Stimulated activated CD4-positive, alpha-beta T cell treated with anti-CD3 and anti-CD28 coated beads, Interleukin-2, amount 100 ng/mL, for 48 hours (primary cell): Measurements from ENCODE around the gene SNX13.

Experiments used
- DNase-seq, 2 donors: peaks; one replicate each; pipeline ENCODE4 v3.0.0-alpha.2; 2020

Gene SNX13

GRCh38 chr7:17940302-17940883 is at the start of gene SNX13:
SNX13 (minus strand) TSS chr7:17940494; CDS start chr7:17940295, 199 bp downstream.
- peak; percentile 81 to 84 for DNase-seq

- DNase-seq = no peak
Measured at GRCh38 chr7:17989546-17989945, 49.3 kb upstream of the SNX13 start.

DNA sequence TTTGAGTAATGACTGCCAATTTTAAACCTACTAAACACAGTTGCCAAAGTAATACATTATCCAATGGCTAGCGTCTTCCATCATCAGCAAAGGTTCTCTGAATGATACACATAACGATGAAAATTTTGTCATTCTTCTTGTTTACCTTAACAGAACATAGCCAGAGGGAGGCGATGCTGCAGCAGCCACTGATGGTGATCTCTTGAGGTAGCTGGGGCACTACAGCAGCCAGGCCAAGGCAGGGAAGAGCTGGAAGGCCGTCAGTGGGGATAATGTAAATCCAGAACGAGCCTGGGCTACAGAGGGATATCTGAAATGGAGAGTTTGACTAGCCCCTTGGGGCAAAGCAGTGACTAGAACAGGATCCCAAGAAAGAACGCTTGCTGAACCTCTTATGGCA is 48.6 kb upstream of the SNX13 start:
- no peak for DNase-seq

DNA sequence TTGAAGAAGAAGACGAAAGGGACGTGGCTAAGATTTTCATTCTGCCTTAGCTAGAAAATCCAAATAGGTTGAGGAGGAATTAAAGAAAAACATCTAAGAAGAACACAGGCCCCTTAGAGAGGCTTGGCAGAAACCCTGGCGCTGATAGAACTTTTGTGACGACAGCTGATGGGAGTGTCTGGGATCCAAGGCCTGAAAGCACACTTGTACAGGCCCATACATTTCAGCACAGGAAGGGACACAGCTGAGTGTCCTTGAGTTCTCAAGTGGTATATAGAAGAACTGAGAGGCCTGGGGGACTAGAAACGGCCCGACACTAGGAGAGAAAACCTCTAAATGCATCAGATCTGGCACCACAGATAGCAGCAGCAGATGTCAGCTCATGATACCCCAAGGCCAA is 47.8 kb upstream of the SNX13 start:
- DNase-seq = no peak

DNA sequence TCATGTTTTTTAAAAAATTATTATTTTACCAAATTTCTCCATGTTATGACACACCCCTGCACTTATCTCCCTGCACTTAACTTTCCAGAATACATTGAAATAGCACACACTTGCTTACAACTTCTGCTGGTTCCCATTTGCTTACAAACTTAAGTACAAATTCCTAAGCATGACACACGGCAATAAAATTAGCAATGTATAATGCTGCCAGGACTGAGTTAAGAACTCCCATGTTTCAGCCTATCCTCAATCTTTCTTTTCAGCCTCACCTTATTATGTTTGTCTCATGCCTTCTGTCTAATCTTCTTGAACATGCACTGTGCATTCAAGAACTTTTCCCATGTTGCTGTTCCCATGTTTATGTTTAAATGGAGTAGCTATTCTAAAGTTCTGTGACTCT is 46.6 kb upstream of the SNX13 start:
- DNase-seq = no peak

DNA sequence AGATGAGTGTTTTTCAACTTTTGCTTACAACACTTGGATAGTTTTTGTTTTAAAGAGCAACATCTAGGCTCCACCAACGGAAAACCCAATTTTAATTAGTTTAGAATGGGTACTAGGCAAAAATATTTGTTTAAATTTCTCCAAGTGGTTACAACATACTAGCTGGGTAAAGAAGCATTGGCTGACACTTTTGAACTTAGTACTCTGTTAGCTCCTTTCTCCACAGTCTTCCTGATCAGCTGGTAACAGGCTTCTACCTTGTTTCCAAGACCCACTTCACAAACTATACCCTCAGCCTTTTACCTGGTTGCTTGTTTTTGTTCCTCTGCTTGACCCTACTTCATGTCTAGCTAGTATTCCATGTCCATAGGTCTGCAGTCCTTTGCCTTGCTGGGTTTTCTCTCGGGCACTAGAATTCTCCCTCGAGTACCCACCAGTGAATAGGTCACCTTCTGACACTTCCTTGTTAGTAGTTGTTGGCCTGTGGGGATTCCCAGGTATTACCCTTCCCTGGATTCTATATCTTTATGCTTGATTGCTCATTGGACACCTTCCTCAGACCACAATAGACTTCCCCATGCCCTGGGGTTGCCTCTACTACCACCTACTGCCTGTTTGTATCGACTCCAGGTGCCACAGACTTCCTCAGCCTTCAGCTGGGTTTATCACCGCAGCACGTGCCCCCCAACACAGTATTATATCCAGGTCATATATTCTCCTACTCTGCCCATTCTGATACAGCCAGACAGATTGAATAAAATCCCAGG is 45.4 kb upstream of the SNX13 start:
- DNase-seq = no peak

DNA sequence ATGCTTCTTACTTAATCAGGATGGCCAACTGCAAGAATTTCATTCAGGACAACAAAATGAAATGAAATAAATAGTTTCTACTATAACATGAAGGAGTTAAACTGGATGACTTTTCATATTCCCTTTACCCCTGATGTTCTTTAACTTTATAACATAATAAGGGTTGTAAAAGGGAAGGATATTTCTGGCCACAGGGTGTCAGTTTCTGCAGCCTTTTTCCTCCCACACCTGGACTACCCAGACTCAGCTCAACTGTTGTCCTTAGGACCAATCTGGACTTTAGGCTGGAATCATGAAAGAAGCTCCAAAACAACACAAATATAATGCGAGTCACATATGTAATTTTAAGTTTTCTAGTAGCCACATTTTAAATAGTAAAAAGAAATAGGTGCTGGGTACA is 44.0 kb upstream of the SNX13 start:
- no peak for DNase-seq

- no peak for DNase-seq
Measured at GRCh38 chr7:17983221-17984062, 43.1 kb upstream of the SNX13 start.

DNA sequence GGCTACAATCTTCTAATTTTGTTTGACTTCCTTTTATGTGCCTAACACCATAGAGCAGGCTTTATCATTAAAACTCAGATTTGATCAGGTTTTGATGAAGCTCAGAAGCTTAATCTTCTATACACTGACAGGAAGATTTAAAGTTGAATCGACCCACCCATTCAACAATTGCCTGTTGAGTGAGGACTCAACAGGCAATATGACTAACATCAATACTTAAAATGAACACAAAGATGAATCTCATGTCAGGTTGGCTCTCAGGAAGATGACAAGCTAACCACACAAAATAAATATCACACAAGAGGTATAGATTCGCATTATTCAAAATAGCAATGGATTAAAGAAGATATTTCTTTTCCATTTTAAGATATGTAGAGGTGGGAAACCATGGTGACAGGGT is 36.7 kb upstream of the SNX13 start:
- no peak for DNase-seq

DNA sequence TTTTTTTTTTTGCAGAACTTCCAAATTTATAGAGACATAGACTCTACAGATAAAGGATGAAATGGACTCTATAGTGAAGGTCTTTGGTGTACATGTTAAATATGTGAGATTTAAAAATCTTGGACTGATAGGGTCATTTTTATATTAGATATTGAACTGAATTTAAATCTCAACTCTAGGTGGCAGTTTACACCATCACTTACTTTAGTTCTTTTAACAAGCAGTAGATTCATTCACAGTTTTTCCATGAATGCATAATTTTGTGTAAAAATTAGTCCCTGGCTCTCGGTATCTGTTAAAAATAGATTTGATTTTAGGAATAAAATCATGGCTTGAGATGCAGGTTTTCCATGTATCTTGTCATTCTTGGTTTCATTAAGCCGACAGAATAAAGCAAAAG is 31.1 kb upstream of the SNX13 start:
- no peak for DNase-seq

DNA sequence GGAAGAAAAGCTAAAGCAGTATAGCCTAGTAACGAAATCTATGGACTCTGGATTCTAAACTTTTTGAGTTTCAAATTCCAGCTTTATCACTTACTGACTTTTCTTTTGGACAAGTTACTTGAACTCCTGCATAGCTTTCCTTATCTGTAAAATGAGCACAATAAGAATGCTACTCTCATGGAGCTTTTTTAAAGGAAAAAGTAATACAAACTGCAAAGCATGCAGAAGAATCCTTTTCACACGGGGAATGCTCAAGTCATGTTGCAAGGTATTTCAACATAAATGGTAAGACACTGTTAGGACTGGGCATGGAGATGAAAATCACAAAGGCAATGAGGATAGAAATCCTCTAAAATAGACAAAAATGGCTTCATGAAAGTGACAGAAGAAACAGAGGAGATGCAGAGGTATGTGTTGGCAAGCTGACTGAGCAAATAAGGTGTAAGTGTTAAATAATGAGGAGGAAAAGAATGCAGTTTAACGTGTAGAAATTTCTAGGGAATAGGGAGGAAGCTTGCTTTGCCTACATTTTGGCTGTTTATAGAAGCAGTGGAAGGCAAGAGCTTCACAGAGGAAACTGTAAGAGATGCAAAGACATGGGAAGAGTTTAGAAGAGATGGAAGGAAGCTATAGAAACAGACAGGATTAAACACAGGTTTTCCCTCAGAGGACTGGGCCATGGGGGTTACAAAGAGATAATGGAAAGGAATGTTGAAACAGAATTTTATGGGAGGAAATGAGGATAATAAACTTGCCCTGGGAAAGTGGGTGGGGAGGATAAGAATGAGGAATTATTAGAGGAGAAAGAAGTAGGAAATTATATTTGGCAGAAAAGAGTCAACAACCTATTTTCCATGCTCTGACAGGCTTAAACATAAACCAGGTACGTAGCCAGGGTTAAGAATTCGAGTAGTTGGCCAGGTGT is 28.8 kb upstream of the SNX13 start:
- DNase-seq = no peak

- DNase-seq = no peak
Measured at GRCh38 chr7:17966706-17967105, 26.4 kb upstream of the SNX13 start.

GRCh38 chr7:17965603-17966002 is 25.3 kb upstream of the SNX13 start:
- no peak for DNase-seq

- DNase-seq = no peak
Measured at GRCh38 chr7:17963281-17963680, 23.0 kb upstream of the SNX13 start.

DNA sequence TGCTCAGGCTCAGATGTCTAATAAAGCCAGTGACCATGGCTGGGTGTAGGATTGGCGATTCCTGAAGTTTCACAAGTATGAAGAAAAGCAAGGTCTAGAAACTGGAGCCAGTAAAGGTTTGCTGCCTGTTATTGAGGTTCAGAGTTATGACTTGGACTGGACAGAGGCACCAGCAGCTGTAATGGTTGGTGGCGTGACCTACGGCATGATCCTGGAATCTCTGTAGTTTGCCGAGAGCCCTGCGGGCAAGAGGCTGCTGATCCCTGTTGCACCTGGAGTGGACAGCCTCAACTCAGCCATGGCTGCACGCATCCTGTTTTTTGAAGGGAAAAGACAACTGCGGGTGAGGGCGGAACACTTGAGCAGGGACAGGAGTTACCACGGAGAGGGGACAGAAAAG is 22.4 kb upstream of the SNX13 start:
- no peak for DNase-seq

DNA sequence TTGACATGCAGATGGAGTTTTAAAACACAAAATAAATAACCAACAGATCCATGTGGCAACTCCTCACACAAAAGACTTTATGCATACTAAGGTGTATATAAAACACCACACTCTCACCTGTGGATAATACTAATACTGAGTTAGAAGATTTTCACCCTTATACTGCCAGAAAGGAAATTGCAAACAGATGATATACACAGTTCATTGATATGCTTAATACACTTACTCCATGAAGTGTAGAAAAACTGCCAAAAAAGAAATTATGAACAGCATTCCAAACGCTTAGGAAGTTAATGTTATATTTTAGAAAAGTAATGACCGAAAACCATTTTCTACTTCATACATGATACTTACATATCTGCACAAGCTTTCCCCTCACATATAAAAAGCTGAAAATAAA is 17.6 kb upstream of the SNX13 start:
- no peak for DNase-seq

DNA sequence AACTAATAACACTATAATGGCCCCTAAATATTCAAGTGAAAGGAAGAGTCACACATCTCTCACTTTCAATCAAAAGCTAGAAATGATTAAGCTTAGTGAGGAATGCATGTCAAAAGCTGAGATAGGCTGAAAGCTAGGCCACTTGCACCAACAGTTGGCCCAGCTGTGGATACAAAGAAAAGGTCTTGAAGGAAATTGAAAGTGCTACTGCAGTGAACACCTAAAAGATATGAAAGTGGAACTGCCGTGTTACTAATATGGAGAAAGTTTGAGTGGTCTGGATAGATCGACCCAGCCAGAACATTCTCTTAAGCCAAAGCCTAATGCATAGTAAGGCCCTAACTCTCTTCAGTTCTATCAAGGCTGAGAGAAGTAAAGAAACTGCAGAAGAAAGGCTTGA is 12.1 kb upstream of the SNX13 start:
- peak in 1 of 2 donors; percentile 13 for DNase-seq

GRCh38 chr7:17951742-17952254 is 11.5 kb upstream of the SNX13 start:
- DNase-seq = no peak

- no peak for DNase-seq
Measured at GRCh38 chr7:17948526-17949238, 8.4 kb upstream of the SNX13 start.

GRCh38 chr7:17947620-17948019 is 7.3 kb upstream of the SNX13 start:
- DNase-seq = no peak

DNA sequence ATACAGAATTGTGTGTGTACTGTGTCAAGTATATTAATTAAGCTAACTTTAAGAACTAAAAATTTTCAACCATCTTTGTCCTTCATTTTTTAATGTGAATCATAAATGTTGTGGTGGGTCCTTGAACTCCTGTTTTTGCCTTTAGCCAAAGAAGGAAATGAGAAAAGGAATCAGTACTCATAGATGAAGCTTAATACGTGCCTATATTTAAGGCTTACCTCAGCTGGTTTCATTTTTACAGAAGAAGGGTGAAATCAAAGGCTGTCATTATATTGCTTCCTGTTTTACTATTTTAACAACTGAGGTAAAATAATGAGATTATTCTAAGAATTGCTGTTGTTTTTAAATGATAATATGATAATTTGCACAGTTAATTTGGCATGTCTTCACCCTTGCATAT is 6.3 kb upstream of the SNX13 start:
- DNase-seq = no peak

DNA sequence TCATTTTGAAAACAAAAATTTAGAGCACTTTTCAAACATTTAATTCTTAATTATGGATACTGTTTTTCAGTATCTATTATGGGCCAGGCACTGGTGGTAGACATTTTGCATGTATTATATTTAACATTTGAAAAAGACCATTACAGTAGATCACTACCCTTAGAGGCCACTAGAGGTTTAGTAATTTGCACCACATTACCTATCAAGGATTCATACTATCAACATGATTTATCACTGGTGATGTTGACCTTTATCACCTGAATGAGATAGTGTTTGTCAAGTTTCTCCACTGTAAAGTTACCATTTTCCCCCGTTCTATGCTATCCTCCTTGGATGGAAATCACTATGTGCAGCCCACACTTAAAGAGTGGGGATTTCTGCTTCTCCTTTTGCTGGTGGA is 4.4 kb upstream of the SNX13 start:
- no peak for DNase-seq
